GM19043 (cell line): ENCODE measurements around the gene WNK2.
"Not testable (repeated sequence)": the region's sequence is repeated elsewhere in the genome, so short reads cannot be mapped to it uniquely, and the experiment has no call there.

Experiments used
- ATAC-seq: cut with Tn5 transposase; IDR thresholded peaks from one replicate; pipeline ENCODE4 v1.9.1; 2021; ENCODE audit warnings: low read depth; ENCODE audit not compliant: unreplicated experiment

WNK2 gene

GRCh38 chr9:93248386-93249040 is 64.6 kb downstream of the WNK2 start:
- no peak for ATAC-seq

DNA sequence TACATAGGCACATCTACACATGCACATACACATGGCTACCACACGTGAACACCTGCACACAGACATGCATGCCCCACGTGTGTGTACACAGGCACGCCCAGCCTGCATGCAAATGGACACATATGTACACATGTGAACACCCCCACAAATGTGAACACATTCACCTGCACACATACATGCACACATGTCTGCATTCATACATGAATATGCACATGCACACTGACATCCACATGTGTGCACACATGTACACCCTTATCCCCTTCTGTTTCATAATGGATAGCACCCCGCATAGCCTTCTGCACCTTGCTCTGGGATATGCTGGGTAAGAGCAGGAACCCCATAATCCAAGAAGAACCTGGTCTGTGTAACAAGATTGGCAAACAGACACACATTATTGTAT is 66.2 kb downstream of the WNK2 start:
- ATAC-seq, result no peak

DNA sequence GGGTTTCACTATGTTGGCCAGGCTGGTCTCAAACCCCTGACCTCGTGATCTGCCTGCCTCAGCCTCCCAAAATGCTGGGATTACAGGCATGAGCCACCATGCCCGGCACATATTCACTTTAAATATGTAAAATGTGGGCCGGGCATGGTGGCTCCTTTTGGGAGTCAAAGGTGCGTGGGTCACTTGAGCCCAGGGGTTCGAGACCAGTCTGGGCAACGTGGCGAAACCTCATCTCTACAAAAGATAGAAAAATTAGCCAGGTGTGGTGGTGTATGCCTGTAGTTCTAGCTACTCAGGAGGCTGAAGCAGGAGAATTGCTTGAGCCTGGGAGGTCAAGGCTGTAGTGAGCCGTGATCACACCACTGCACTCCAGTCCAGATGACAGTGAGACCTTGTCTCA is 67.4 kb downstream of the WNK2 start:
- ATAC-seq, result not testable (repeated sequence)

DNA sequence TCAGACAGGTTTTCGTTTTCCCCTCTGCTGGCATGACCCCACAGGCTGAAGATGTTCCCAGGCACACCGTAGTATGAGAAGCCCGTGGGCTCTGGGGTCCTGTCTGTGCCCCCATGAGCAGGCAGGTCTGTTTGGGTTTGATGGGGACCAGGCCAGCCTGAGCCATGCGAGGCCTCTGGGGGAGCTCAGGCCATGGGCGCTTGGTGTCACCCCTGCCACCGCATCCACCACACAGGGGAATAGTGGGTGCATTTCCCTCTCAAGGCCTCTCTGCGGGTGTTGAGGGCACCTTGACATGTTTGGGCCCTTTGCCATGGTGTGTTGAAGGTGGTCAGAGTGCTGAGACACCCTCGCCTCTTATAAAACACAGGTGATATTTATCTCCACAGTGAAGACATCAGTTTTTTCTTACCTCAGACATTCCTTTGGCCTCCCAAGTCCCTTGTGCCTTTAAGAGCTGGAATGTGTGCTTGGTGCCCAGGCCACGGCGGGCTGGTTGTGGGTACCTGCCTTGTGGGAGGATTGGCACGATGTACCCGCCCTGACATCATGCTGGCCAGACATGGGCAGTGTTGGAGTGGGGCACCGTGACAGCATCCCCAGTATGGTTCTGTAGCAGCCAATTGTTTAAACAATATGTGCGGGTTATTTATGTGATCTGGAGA is 68.3 kb downstream of the WNK2 start:
- ATAC-seq, result no peak

DNA sequence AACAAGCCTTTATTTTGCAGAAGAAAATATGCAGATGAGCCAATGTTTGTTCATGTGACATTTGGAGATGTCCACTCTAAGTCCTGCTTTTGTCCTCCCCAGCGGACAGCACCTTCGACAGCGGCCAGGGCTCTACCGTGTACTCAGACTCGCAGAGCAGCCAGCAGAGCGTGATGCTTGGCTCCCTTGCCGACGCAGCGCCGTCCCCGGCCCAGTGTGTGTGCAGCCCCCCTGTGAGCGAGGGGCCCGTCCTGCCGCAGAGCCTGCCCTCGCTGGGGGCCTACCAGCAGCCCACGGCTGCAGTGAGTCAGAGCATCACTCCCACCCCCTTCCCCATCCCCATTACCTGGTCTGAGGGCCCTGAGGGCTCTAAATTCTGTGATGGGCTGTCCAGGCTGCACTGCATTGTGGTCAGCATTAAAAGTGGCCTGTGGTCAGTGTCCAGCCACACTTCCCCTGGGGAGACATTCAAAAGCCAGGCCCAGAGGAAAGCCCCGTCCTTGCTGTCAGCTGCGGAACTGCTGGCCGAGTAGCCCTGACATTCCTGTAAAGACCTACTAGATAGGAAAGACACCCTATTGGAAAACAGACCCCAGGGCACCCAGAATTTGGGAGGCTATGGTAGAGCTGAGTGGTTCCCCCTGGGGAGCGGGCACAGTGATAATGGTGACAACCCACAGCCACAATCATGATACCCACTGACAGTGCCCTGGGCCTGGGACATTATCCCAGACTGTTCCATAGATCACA is 69.0 kb downstream of the WNK2 start:
- ATAC-seq, result no peak

GRCh38 chr9:93253633-93254032 is 69.7 kb downstream of the WNK2 start:
- no peak for ATAC-seq

DNA sequence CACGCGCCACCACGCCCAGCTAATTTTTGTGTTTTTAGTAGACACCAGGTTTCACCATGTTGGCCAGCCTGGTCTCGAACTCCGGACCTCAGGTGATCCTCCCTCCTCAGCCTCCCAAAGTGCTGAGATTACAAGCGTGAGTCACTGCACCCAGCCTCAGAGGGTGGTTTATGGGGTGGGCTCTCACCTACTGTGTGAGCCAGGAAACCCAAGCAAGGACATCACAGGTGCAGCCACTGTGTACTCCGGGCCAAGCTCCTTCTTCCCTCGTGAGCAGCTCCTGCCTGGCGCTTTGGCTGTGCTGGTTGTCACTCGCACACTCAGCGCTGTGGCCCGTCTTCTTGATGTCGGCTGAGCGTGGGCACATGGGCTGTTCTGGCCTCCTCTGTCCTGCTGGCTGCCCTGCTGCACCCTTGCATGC is 70.1 kb downstream of the WNK2 start:
- ATAC-seq, result no peak

DNA sequence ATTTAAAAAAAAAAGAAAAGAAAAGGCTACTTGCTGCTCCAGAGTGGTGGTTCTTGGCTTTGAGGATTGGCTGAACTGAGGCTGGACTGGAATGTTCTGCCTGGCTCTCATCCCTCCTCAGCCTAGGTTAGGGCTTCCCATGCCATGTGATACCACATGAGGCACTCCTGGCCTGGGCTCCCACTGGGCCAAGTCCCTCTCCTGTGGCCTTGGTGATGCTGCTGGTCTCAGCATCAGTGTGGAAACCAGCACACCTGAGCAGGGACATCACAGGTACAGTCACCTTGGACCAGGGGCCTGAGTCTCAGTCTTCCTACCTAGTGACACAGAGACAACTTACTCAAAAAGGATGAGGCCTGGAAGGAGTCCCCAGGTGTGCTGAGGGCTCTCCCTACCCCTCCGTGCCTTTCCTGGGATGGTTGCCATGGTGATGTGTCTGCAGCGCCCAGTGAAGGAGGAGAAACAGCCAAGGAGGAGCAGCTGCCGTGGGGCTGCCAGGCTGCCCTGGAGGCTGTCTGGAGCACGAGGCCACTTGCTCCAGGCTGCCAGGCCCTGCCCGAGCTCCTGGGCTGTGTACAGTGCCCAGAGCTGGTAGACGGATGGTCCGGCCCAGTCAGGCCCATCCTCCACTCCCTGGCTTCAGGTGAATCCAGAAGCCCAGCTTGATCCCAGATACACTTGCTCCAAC is 71.0 kb downstream of the WNK2 start:
- no peak for ATAC-seq

DNA sequence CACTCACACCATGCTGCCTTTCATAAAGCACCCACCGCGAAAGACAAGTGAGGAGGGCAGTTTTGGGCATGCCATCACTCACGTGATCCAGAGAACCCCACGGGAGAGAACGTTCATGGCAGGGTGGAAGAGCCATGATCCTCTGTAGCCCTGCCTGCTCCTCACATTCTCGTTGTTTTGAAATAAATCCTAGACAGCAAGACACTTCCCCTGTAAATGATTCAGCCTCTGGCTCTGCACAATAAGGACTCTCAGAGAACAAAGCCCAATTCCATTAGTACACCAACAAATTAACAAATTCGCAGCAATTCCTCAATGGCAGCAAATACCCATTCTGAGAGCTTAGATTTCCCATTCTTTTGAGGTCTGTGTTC is 71.5 kb downstream of the WNK2 start:
- no peak for ATAC-seq

DNA sequence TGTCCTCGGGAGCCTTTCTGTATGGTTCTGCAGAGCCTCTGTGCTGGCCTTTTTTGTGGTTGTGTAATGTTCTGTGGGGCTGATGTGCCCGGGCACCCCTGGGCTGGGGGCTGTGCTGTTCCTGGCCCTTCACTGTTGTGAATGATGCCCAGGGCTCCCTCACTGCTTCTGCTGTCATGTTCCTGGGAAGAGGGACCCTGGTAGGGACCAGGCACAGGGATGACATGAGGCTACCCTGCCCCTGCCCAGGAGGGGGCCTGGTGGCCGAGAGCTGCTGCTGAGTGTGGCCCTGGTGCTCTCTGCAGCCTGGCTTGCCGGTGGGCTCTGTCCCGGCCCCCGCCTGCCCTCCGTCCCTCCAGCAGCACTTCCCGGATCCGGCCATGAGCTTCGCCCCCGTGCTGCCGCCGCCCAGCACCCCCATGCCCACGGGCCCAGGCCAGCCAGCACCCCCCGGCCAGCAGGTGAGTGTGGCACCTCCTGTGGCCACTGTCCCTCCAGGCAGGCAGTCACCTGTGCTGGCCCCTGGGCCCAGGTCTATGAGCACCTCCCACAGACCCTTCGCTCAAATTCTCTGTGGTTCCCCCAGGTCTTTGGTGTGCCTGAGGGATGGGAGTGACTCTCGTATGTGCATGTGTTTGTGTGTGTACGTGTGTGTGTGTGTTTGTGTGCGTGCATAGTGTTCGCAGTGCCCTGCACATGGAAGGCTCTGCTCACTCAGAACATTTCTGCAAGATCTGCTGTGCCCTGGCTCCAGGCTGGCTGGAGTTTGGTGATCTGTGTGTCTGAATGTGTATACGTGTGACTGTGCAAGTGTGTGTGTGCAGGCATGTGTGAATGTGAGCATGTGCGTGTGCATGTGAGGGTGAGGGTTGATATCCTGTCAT is 72.3 kb downstream of the WNK2 start:
- ATAC-seq, result no peak

DNA sequence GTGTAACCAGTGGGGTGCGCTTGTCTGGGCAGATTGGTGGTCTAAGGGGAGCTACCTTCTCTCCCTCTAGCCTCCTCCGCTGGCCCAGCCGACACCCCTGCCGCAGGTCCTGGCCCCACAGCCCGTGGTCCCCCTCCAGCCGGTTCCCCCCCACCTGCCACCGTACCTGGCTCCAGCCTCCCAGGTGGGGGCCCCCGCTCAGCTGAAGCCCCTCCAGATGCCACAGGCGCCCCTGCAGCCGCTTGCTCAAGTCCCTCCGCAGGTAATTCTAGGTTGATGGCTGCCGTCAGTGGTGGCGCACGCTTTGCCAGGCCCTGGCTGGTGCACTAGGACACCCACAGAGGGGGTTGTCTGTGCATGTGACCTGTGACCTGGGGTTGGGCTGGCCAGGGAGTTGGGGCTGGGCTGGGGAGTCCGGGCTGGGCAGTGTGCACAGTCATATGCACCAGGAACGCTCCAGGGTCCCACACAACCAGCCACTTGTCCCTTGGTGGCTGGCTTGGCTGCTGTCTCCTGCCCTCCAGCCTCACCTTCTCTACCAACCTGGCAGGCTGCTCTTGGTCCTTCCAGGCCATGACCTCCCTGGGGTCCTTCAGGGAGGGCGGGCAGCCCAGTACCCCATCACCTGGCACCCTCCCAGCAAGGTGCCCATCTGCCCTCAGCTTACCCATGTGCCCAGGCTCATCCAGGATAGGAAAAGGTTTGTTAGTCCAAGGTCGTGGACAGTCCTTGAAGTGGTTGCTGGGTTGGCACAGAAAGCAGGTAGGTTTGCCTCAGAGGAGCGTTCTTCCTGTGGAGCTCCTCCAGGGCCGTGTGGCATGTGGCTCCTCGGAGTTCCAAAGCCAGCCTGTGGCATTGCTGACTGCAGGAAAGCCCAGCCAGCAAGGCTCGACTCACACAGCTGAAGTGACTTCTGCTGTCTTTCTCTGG is 73.2 kb downstream of the WNK2 start:
- ATAC-seq, result no peak

DNA sequence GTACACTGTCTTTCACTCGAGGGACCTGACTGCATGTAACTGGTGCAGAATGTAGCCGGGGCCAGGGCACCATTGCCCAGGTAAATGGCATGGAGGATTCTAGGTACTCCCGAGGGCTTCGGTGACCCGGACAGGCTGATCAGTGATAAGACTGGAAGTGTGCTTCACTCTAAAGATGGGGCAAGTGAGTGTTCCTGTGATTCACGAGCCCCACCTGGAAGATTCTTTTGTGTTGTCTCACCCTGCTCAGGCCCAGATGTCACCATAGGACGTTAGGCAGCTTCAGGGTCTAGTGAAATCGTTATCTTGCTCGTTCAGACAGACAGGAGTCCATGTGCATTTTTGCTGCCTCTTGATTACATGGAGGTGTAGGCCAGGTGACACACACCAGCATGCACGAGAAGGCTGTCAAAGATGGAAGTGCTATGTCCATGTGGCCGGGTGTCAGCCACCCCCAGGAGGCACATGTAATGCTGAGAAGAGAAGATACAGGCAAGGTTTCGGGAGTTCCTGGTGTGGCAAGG is 73.9 kb downstream of the WNK2 start:
- no peak for ATAC-seq

DNA sequence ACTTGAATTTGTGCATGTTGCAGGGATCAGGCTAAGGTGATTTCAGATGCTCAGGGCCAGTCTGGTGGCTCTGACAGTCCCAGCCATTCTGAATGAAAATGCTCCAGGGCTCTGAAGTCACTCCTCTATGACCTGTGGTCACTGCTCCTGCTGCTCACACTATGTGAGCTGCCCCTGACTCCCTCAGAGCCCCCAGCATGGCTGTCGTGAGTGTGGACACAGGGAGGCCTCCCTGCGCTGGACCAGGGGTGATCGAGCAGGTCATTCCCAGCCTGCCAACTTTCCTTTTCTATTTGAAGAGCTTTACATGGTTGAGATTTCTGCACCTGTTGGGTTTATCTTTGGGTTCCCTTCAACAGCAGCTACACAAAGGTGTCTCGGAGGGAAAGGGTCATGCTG is 74.5 kb downstream of the WNK2 start:
- ATAC-seq, result no peak

DNA sequence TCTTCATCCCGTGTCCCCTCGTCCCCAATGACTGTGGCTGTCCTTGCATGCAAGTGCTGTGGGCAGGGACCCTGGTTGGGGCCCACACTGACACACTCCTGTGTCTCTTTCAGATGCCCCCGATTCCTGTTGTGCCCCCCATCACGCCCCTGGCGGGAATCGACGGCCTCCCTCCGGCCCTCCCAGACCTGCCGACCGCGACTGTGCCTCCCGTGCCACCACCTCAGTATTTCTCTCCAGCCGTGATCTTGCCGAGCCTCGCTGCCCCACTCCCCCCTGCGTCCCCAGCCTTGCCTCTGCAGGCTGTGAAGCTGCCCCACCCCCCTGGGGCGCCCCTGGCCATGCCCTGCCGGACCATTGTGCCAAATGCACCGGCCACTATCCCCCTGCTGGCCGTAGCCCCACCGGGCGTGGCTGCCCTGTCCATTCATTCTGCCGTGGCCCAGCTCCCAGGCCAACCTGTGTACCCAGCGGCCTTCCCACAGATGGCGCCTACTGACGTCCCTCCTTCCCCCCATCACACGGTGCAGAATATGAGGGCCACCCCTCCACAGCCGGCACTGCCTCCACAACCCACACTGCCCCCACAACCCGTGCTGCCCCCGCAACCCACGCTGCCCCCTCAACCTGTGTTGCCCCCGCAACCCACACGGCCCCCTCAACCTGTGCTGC is 75.0 kb downstream of the WNK2 start:
- no peak for ATAC-seq

- ATAC-seq, result no peak
These were observed 75.7 kb downstream of the WNK2 start for GRCh38 chr9:93259490-93260262.

GRCh38 chr9:93260263-93261066 is 76.5 kb downstream of the WNK2 start:
- ATAC-seq, result no peak

- no peak for ATAC-seq
These were observed 77.3 kb downstream of the WNK2 start for GRCh38 chr9:93261281-93261680.
